ENCODE results near the gene NCOA3. TPM values are rescaled to one million over a fixed set of nuclear protein-coding genes. Genes with fewer than 3 reads are reported as not detected.

The NCOA3 gene
- total RNA-seq, 4 donors from 2014 or later, result 26.7 to 40.2 (median 34.5) TPM

- H3K36me3 ChIP-seq, result peaks cover 0 to 100% (median 0%) of the 10 kb centered on the region in 3 donors
- H3K9me3 ChIP-seq, result no peaks in the 10 kb centered on the region
- DNase-seq, result no peak
- H3K4me3 ChIP-seq, result no peak overlapping the region
- intact Hi-C loops (cut with DNase I), result no loop called here
- TF ChIP-seq POLR2A (IDR thresholded peaks at IDR 0.05) (no peak), CTCF (IDR thresholded peaks at IDR 0.05) (no peak)
- no peaks in the 10 kb centered on the region for H3K27me3 ChIP-seq
- 82 to 89% methylated on average over 5 of the region's 6 CpGs for WGBS, 2 donors
- peaks cover 9 to 22% (median 13%) of the 10 kb centered on the region in 3 donors for H3K4me1 ChIP-seq
- H3K27ac ChIP-seq, result no peak overlapping the region
Observed at GRCh38 chr20:47680804-47681529, 179.3 kb downstream of the NCOA3 start.

GRCh38 chr20:47682028-47682783 is 180.5 kb downstream of the NCOA3 start:
- Histone ChIP-seq H3K36me3 (peaks cover 0 to 100% (median 0%) of the 10 kb centered on the region in 3 donors), H3K27ac (peak overlapping the region in 3 of 4 donors; percentile 15 to 21 (median 16)), H3K4me3 (no peak overlapping the region), H3K27me3 (no peaks in the 10 kb centered on the region), H3K4me1 (peaks cover 9 to 22% (median 13%) of the 10 kb centered on the region in 3 donors), H3K9me3 (no peaks in the 10 kb centered on the region)
- 40 to 52% methylated on average over 10 to 16 of the region's 22 CpGs for WGBS, 2 donors
- DNase-seq, result no peak
- TF ChIP-seq POLR2A (IDR thresholded peaks at IDR 0.05) (no peak), CTCF (IDR thresholded peaks at IDR 0.05) (no peak)
- intact Hi-C loops (cut with DNase I), result no loop called here

DNA sequence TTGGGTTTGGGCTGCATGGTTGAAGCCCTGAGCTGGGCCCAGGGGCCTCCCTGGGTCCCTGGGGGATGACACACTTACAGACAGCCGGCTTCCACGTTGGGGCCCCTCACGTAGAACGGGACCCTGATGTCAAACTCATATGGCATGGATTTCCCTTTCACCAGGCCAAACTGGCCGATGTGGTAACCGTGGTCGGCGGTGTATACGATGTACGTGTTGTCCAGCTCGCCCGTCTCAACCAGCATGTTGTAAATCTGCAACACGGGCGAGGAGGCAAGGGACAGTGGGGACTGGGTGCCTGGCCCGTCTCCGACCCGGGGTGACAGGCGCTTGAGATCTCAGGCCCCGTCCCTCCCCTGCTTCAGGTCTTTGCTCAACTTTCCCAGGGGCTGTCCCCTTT is 181.2 kb downstream of the NCOA3 start:
- Histone ChIP-seq H3K9me3 (no peaks in the 10 kb centered on the region), H3K27ac (peak overlapping the region in 2 of 4 donors; percentile 10 to 21), H3K4me3 (no peak overlapping the region), H3K4me1 (peaks cover 9 to 22% (median 13%) of the 10 kb centered on the region in 3 donors), H3K27me3 (no peaks in the 10 kb centered on the region), H3K36me3 (peaks cover 0 to 100% (median 0%) of the 10 kb centered on the region in 3 donors)
- WGBS, 2 donors, result 85 to 87% methylated on average over 13 to 19 of the region's 19 CpGs
- intact Hi-C loops (cut with DNase I), result no loop called here
- no peak for DNase-seq
- TF ChIP-seq POLR2A (IDR thresholded peaks at IDR 0.05), result no peak
- TF ChIP-seq CTCF (IDR thresholded peaks at IDR 0.05), result no peak

DNA sequence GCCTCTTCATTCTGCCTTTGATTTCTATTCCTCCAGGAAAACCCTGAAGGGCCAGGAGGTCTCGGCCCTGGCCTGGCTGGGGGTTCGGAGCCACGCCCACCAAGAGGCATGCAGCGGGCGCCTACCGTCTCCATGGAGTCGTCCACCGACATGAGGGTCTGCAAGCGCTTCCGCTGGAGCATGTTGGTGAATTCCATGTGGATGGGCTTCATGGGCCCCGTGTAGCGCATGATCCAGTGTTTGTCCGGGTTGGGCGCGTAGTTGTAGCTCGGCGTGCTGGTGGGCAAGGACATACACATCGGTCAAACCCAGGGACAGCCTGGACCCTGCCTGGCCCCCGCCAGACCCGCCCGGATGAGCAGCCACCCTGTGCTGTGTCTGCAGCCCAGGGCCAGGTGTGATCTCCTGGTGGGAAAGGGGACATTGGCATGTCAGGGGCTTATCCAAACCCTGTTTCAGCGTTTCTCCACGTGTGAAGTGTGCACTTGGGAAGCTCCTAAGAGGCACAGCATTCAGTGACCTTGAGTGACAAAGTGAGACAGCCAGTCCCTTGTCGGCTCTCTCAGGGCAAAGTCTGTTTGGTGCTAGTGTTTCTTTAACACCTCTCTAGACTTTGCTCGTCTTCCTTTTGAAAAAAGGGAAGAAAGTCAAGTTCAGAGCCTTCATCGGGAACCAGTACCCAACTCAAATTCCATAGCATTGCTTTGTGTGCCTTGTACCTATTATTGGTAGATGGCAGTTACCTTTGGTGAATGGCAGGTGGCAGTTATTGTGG is 182.8 kb downstream of the NCOA3 start:
- no peak for TF ChIP-seq CTCF (IDR thresholded peaks at IDR 0.05)
- no peak for TF ChIP-seq POLR2A (IDR thresholded peaks at IDR 0.05)
- no peak for DNase-seq
- Histone ChIP-seq H3K27ac (no peak overlapping the region), H3K27me3 (no peaks in the 10 kb centered on the region), H3K36me3 (peaks cover 0 to 100% (median 0%) of the 10 kb centered on the region in 3 donors), H3K4me1 (peaks cover 9 to 22% (median 13%) of the 10 kb centered on the region in 3 donors), H3K4me3 (no peak overlapping the region), H3K9me3 (no peaks in the 10 kb centered on the region)
- intact Hi-C loops (cut with DNase I), result no loop called here
- WGBS, 2 donors, result 79 to 86% methylated on average over 5 to 18 of the region's 26 CpGs

Measured in esophagus squamous epithelium (tissue), 5 donors.